Fibroblast of skin of right quadriceps (primary cell): ENCODE data around the gene BSX.
A peak's percentile ranks its signal among the peaks of the same experiment; 100 is the strongest.

Experiments used
- DNase-seq: peaks from one replicate; pipeline ENCODE4 v3.0.0-alpha.2; 2013

The BSX gene

GRCh38 chr11:122981388-122982264 lies at the start of gene BSX:
TSS of gene BSX (minus strand) at chr11:122981834. CDS start at chr11:122981671, 163 bp downstream.
- DNase-seq: peak; percentile 45

GRCh38 chr11:123030517-123030916 lies 48.9 kb upstream of the BSX start:
- DNase-seq: no peak

GRCh38 chr11:123020968-123021367 lies 39.3 kb upstream of the BSX start:
- DNase-seq: peak; percentile 49

GRCh38 chr11:123018702-123019101 lies 37.1 kb upstream of the BSX start:
- no peak for DNase-seq

GRCh38 chr11:123011510-123011909 lies 29.9 kb upstream of the BSX start:
- no peak for DNase-seq

GRCh38 chr11:123006860-123007542 lies 25.4 kb upstream of the BSX start:
- no peak for DNase-seq

- DNase-seq: no peak
Observed at GRCh38 chr11:123000721-123001120, 19.1 kb upstream of the BSX start.

GRCh38 chr11:122998727-122999366 lies 17.2 kb upstream of the BSX start:
- DNase-seq: no peak

- DNase-seq: no peak
Observed at GRCh38 chr11:122995526-122995925, 13.9 kb upstream of the BSX start.

- DNase-seq: no peak
Observed at GRCh38 chr11:122984186-122985011, 2.8 kb upstream of the BSX start.

GRCh38 chr11:122983438-122984185 lies 2.0 kb upstream of the BSX start:
- DNase-seq: no peak

- no peak for DNase-seq
Observed at GRCh38 chr11:122979815-122980595, 1.6 kb downstream of the BSX start.

GRCh38 chr11:122979103-122979814 lies 2.4 kb downstream of the BSX start:
- DNase-seq: no peak

GRCh38 chr11:122978299-122978620 lies 3.4 kb downstream of the BSX start:
- no peak for DNase-seq

- DNase-seq: no peak
Observed at GRCh38 chr11:122977470-122978298, 4.0 kb downstream of the BSX start.

- DNase-seq: no peak
Observed at GRCh38 chr11:122976734-122977469, 4.7 kb downstream of the BSX start.

- no peak for DNase-seq
Observed at GRCh38 chr11:122976061-122976733, 5.4 kb downstream of the BSX start.

GRCh38 chr11:122963961-122964360 lies 17.7 kb downstream of the BSX start:
- no peak for DNase-seq
